Fibroblast of skin of left biceps (primary cell): ENCODE measurements around the gene FNDC3B.

Experiments used
- DNase-seq, 2 experiments: peaks; one replicate each; pipeline ENCODE4 v3.0.0-alpha.2; 2013; ENCODE audit warnings: low read depth in 2 of 2

The FNDC3B gene

GRCh38 chr3:172113710-172114109 is 74.3 kb downstream of the FNDC3B start:
- no peak for DNase-seq

DNA sequence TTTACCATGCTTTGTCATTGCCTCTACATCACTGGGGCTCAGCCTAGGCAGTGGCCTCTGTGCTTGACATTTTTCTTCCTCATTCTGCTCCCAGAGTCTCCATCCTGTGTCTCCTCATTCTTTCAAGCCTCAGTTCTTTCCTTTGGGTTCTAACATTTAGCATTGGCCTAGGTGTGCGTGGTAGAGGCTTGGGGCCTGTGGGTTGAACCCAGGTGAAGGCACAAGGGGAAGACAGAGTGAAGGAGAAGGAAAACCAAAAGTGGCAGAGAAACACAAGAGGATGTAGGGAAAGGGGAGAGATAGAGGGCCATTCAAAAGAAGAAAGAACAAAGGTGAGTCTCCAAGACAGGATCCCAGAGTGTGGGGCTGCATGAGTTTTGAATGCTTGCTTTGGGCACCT is 75.7 kb downstream of the FNDC3B start:
- no peak for DNase-seq

DNA sequence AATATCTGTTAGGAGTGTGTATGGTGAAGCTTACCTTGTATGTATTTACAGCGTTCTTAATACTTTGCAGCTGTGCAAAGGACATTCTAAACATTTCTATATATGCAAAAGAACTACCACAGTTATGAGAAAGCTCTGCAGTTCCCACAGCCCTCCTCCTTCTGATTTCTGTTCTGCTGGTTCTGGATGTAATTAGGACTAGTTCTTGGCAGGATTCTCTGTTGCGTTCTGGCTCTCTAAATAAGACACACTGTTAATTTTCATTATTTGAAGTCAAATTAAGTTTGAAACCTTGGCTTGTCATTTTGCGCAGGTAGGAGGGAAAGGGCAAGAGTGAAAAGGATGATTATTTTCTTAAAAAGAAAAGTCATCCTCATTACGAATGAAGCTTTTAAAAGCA is 76.4 kb downstream of the FNDC3B start:
- no peak for DNase-seq

GRCh38 chr3:172118019-172118418 is 78.6 kb downstream of the FNDC3B start:
- DNase-seq: no peak

- DNase-seq: no peak
These were observed 80.0 kb downstream of the FNDC3B start for GRCh38 chr3:172119266-172119969.

DNA sequence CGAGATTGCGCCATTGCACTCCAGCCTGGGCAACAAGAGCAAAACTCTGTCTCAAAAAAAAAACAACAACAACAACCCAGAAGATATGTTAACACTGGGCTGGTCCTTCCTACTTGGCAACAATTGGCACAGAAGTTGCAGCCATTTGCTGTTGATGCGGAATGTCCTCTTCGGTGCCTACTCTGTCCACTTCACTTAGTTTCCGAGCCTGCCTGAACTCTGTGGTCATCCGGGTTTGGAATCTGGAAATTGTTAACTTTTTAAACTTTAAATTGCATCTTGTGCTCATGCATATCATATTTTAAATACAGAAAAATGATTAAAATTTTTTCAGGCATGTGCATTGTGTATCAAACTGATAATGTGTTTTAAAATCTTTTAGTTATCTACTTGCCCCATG is 81.5 kb downstream of the FNDC3B start:
- DNase-seq: no peak

GRCh38 chr3:172121981-172122380 is 82.6 kb downstream of the FNDC3B start:
- no peak for DNase-seq

GRCh38 chr3:172124271-172124670 is 84.9 kb downstream of the FNDC3B start:
- DNase-seq: no peak

DNA sequence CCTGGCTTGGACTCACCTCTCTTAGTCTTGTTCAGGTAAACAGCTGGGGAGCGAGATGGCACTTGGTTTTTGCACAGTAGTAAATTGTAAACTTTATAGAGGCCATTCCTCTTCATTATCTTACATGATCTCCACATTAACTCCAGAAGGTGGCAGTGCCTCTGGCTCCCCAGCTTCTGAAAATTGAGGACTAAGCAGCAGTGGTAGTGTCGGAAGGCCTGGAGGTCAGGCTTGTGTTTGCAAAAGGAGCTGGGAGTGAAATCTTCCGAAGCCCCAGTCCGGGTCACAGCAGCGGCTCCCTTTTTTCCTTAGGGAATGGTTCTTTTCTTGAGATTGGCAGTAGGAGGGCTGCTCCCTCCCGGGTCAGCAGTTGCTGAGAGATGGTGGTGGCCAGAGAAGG is 85.7 kb downstream of the FNDC3B start:
- DNase-seq: no peak

GRCh38 chr3:172125963-172126457 is 86.6 kb downstream of the FNDC3B start:
- DNase-seq: no peak

DNA sequence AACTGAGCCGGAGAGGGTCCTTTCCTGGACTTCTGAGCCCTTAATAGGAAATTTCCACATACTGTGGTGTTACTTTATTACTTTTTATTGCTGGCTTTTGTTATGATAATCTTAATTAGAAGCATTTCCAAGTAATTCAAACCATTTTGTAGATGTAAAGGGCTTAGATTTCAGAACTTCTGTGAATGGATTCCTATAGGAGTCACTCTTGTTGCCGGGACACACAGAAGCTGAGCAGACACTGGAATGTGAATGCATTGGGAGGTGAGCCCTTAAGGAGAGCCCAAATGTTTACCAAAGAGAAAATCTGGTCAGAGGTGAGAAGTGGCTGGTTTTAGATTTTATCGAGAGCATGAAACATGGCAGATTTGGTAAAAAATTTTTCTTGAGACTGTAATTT is 87.4 kb downstream of the FNDC3B start:
- DNase-seq: no peak

GRCh38 chr3:172127141-172127540 is 87.8 kb downstream of the FNDC3B start:
- DNase-seq: no peak

GRCh38 chr3:172127929-172128580 is 88.7 kb downstream of the FNDC3B start:
- no peak for DNase-seq

DNA sequence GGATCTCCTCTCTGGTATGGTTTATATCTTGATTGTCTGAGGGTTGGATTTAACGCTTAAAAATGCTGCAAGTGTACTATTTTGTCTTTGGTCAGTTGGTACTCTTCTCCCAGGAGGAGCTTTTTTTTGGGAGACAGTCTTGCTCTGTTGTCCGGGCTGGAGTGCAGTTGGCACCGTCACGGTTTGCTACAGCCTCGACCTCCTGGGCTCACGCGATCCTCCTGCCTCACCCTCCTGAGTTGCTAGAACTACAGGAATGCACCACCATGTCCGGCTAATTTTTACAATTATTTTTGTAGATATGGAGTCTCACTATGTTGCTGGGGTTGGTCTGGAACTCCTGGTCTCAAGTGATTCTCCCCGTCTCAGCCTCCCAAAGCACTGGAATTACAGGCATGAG is 89.5 kb downstream of the FNDC3B start:
- DNase-seq: no peak

DNA sequence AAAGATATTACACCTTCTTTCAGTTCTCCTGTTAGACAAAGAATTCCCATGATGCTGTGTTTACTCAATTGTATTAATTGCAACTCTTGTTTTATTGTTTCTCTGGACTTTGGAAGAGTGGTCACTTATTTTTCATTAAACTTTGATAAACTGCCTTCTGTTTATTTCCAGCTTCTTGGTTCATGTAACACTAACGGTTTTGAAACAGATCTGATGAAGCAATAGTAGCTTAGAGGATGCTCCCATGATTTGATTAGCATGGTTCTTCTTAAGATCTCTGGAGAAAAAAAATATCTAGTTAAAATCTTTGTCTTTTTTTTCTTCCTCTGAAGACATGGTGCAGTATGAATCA is 90.1 kb downstream of the FNDC3B start:
- DNase-seq: no peak

DNA sequence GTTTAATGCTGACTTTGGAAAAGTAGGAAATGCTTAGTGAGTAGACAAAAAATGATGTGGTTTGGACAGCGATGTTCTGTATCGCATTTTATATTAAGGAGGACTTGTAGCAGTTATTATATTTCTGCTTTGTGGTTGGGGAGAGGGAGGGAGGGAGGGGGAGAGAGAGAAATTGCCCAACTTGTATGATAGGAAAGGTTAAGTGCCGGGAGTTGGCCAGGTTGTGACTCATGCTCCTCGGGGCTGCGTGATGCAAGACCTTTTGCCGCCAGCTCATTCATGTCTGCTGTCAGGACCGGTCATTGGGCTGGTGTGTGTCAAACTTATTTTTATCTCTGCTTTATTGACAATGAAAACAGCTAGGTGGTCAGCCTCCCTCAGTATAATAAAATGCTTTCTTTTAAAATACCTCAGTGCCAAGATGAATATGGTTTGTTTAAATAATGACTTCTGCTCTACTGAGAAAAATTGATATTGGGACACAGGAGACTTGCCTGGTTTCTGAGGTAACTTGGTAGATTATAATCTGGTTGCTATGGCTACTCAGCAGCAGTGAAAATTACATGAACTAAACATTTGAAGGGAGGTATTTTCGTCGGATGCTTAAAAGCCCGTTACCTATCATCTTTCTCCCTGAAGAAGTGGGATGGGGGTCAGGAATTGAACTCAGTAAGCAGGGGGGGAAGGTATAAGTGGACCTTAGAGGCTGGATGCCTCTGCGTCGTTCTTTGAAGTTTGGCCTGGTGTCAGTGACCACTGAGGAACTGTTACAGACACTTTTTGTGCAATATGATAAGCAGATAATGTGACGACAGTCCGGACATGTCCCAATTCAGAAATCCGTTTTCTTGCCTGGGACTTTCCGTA is 90.7 kb downstream of the FNDC3B start:
- DNase-seq: peak; percentile 94 to 96

GRCh38 chr3:172130717-172131050 is 91.3 kb downstream of the FNDC3B start:
- DNase-seq: no peak

- DNase-seq: no peak
These were observed 92.4 kb downstream of the FNDC3B start for GRCh38 chr3:172131746-172132145.

DNA sequence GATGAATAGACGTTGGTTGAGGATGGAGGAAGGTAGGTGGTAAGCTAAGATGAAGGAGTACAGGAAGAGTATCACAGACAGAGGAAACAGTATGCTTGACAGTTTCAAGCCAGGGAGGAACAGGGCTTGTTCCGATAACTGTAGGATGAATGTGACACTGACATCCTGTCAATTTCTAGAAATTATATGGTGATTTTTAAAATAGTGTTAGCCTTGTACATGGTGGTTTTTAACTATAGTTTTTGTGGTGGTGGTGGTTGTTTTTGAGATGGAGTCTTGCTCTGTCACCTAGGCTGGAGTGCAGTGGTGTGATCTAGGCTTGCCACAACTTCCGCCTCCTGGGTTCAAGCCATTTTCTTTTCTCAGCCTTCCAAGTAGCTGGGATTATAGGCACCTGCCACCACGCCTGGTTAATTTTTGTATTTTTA is 92.8 kb downstream of the FNDC3B start:
- DNase-seq: no peak

DNA sequence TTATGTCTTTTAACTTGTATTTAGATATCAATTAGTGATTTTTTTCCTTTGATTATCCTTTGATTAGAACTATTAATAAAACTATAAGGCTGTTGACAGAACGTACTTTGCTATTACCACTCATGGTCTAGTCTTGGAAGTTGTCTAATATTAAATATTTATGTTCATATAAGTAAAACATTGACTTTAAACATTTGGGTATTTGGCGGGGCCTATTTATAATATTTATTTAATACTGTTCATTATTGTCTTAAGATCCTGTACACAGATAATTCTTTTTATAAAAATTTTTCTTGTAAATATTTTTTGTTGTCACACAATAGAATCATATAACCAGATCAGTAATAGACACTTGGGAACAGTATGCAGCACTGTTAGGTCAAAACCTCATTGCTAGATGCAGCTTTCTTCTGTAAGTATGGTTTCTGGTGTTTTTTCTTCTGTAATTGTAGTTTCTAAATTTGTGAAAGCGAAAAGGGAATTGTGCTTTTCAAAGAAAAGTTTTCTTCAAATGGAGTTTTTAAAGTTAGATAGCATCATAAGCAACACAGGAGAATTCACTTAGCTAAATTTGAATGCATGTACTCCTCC is 93.4 kb downstream of the FNDC3B start:
- no peak for DNase-seq

DNA sequence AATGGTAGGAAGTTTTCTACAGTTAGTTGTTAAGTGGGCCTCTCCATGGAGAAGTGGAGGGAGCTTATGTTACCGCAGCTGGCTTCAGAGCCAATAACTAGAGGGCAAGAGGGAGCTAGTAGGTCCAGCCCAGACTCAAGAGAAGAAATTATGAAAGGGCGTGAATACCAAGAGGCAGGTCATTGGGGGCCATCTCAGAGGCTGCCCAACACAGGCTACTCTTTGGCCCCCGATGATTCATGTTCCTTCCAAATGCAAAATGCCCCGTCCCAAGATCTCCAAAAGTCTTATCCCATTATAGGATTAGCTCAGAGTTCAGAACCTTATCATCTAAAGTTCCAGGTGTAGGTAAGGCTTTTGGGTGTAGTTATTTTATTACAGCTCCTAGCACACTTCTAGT is 94.5 kb downstream of the FNDC3B start:
- no peak for DNase-seq

DNA sequence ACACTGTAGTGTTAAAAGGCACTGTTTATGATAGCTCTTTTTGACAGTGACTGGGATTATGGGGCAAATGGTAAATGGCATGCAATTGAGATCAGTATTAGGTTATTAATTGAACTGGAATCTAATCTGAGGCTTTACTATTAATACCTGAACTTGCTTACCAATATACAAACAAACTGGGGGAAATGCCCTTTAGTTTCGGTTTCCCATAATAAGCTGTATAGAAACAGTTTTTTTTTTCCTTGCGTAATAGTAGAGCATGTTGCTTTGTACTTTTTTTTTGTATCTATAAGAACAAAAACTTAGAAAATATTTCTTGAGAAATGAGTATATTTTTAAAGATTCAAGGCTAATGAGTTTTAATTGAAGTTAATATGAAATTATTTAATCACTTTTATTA is 95.0 kb downstream of the FNDC3B start:
- no peak for DNase-seq
